Glomerular visceral epithelial cell (primary cell): ENCODE measurements around the gene CLPSL2.

Experiments
- DNase-seq: peaks from one replicate; pipeline ENCODE4 v3.0.0-alpha.2; 2016; ENCODE audit errors: extremely low spot score

The CLPSL2 gene

GRCh38 chr6:35787266-35788218 lies 11.1 kb downstream of the CLPSL2 start:
- DNase-seq = no peak

- DNase-seq = no peak
These were observed 12.1 kb downstream of the CLPSL2 start for GRCh38 chr6:35788423-35788982.

- no peak for DNase-seq
These were observed 14.3 kb downstream of the CLPSL2 start for GRCh38 chr6:35790683-35791082.

GRCh38 chr6:35794536-35795452 lies 18.4 kb downstream of the CLPSL2 start:
- no peak for DNase-seq

GRCh38 chr6:35795453-35796071 lies 19.2 kb downstream of the CLPSL2 start:
- DNase-seq = no peak

GRCh38 chr6:35796236-35796635 lies 19.8 kb downstream of the CLPSL2 start:
- no peak for DNase-seq

- no peak for DNase-seq
These were observed 21.6 kb downstream of the CLPSL2 start for GRCh38 chr6:35797837-35798526.

- DNase-seq = no peak
These were observed 22.3 kb downstream of the CLPSL2 start for GRCh38 chr6:35798706-35799105.

GRCh38 chr6:35801148-35801547 lies 24.8 kb downstream of the CLPSL2 start:
- DNase-seq = no peak

GRCh38 chr6:35804996-35805736 lies 28.8 kb downstream of the CLPSL2 start, which contains the start of gene LHFPL5:
TSS of gene LHFPL5 (plus strand) at chr6:35805352. CDS start at chr6:35805671, 319 bp downstream.
- DNase-seq = peak; percentile 44

- DNase-seq = no peak
These were observed 32.3 kb downstream of the CLPSL2 start for GRCh38 chr6:35808688-35809087.

GRCh38 chr6:35809809-35810208 lies 33.4 kb downstream of the CLPSL2 start:
- no peak for DNase-seq

GRCh38 chr6:35810971-35811698 lies 34.7 kb downstream of the CLPSL2 start:
- DNase-seq = peak; percentile 83

- DNase-seq = no peak
These were observed 35.2 kb downstream of the CLPSL2 start for GRCh38 chr6:35811699-35811995.

GRCh38 chr6:35817515-35817914 lies 41.1 kb downstream of the CLPSL2 start:
- DNase-seq = no peak

- DNase-seq = no peak
These were observed 47.2 kb downstream of the CLPSL2 start for GRCh38 chr6:35823601-35824000.

- no peak for DNase-seq
These were observed 48.3 kb downstream of the CLPSL2 start for GRCh38 chr6:35824552-35825192.
